CD14-positive monocyte (primary cell): ENCODE results near the gene TMEM132E. TPM values are rescaled to one million over a fixed set of nuclear protein-coding genes. Genes with fewer than 3 reads are reported as not detected.

ENCODE experiments used
- DNase-seq, 3 donors: peaks; one replicate each; pipeline ENCODE4 v3.0.0-alpha.2; 2011 to 2022
- H2AFZ ChIP-seq: 2 replicates; pipeline ENCODE4 v1.6.0; 2012; ENCODE audit warnings: mild to moderate bottlenecking, low read depth, low read length, inconsistent platforms; ENCODE audit not compliant: insufficient read depth, poor library complexity, severe bottlenecking
- H3K27ac ChIP-seq, 2 donors: 1 replicate in 1 of 2; 2 replicates in 1 of 2; pipeline ENCODE4 v1.5.1; 2012 to 2013; ENCODE audit warnings: low read length in 2 of 2, control low read depth in 1 of 2, inconsistent platforms in 1 of 2, low read depth in 1 of 2, mild to moderate bottlenecking in 1 of 2
- H3K27me3 ChIP-seq, 2 donors: one replicate each; pipeline versions ENCODE4 v1.6.0 to v1.6.1; 2011 to 2013; ENCODE audit warnings: low read length in 2 of 2; ENCODE audit not compliant: control insufficient read depth in 2 of 2, insufficient read depth in 2 of 2
- H3K36me3 ChIP-seq, 2 donors: replicated peaks in 1 of 2; 1 replicate in 1 of 2; 2 replicates in 1 of 2; pipeline versions ENCODE4 v1.5.1 to v1.6.1; 2012 to 2013; ENCODE audit warnings: low read length in 2 of 2, control low read depth in 1 of 2, inconsistent platforms in 1 of 2, mild to moderate bottlenecking in 1 of 2; ENCODE audit not compliant: insufficient read depth in 2 of 2, control insufficient read depth in 1 of 2
- H3K4me1 ChIP-seq, 2 donors: 1 replicate in 1 of 2; 2 replicates in 1 of 2; pipeline versions ENCODE4 v1.5.1 to v1.6.1; 2012 to 2013; ENCODE audit warnings: low read length in 2 of 2, control low read depth in 1 of 2, inconsistent platforms in 1 of 2, mild to moderate bottlenecking in 1 of 2, moderate library complexity in 1 of 2; ENCODE audit not compliant: insufficient read depth in 2 of 2, control insufficient read depth in 1 of 2
- H3K4me2 ChIP-seq: replicated peaks from 2 replicates; pipeline ENCODE3; 2012; ENCODE audit warnings: low read length, moderate library complexity, mild to moderate bottlenecking; ENCODE audit not compliant: poor library complexity, severe bottlenecking; ENCODE audit errors: extremely low read depth
- H3K4me3 ChIP-seq, 3 experiments: fragments of 200-600 bp in 1 of 3; sonication (generic) in 1 of 3; replicated peaks in 1 of 3; 1 replicate in 2 of 3; 2 replicates in 1 of 3; pipeline ENCODE4 v1.5.1; 2011 to 2013; ENCODE audit warnings: low read length in 3 of 3, mild to moderate bottlenecking in 3 of 3, control low read depth in 2 of 3, low read depth in 2 of 3, inconsistent platforms in 1 of 3, moderate library complexity in 1 of 3
- H3K79me2 ChIP-seq: 2 replicates; pipeline ENCODE4 v1.6.0; 2012; ENCODE audit warnings: mild to moderate bottlenecking, control low read depth, inconsistent platforms, low read length, moderate library complexity; ENCODE audit not compliant: insufficient read depth
- H3K9ac ChIP-seq: 2 replicates; pipeline ENCODE4 v1.6.0; 2017; ENCODE audit warnings: low read length, mild to moderate bottlenecking; ENCODE audit not compliant: insufficient read depth, poor library complexity, severe bottlenecking
- H3K9me3 ChIP-seq, 2 donors: replicated peaks in 1 of 2; 1 replicate in 1 of 2; 2 replicates in 1 of 2; pipeline versions ENCODE4 v1.5.1 to v1.6.1; 2012 to 2013; ENCODE audit warnings: low read length in 2 of 2, control low read depth in 1 of 2; ENCODE audit not compliant: control insufficient read depth in 1 of 2, insufficient read depth in 1 of 2
- H4K20me1 ChIP-seq: 2 replicates; pipeline ENCODE4 v1.6.0; 2012; ENCODE audit warnings: mild to moderate bottlenecking, low read length, control low read depth, moderate library complexity; ENCODE audit not compliant: insufficient read depth
- H3K27ac Mint-ChIP-seq, 7 donors: one replicate each; pipeline ENCODE4 v1.8.0; 2020; ENCODE audit warnings: mild to moderate bottlenecking in 7 of 7, mixed read lengths in 7 of 7, moderate library complexity in 6 of 7, inconsistent platforms in 2 of 7
- H3K27me3 Mint-ChIP-seq, 3 donors: one replicate each; pipeline ENCODE4 v1.8.0; 2021 to 2022; ENCODE audit warnings: low read depth in 3 of 3, mild to moderate bottlenecking in 3 of 3, mixed read lengths in 3 of 3, moderate library complexity in 3 of 3, inconsistent platforms in 1 of 3
- H3K36me3 Mint-ChIP-seq, 2 donors: one replicate each; pipeline ENCODE4 v1.8.0; 2020; ENCODE audit warnings: mixed read lengths in 2 of 2, inconsistent platforms in 1 of 2, mild to moderate bottlenecking in 1 of 2
- H3K4me1 Mint-ChIP-seq: one replicate; pipeline ENCODE4 v1.8.0; 2020; ENCODE audit warnings: mild to moderate bottlenecking, mixed read lengths
- H3K4me3 Mint-ChIP-seq, 2 donors: one replicate each; pipeline ENCODE4 v1.8.0; 2020; ENCODE audit warnings: mild to moderate bottlenecking in 2 of 2, mixed read lengths in 2 of 2, moderate library complexity in 1 of 2
- H3K9me3 Mint-ChIP-seq, 7 donors: one replicate each; pipeline ENCODE4 v1.8.0; 2020 to 2022; ENCODE audit warnings: mixed read lengths in 7 of 7, mild to moderate bottlenecking in 6 of 7, moderate library complexity in 6 of 7, inconsistent platforms in 2 of 7
- CTCF ChIP-seq: fragments of 200-600 bp; IDR thresholded peaks from one replicate; pipeline ENCODE4 v1.8.0; 2022; ENCODE audit warnings: antibody characterized with exemption, mild to moderate bottlenecking
- WGBS: methylation state at CpG from one replicate; pipeline ENCODE4 v1.1.5; 2013; ENCODE audit warnings: missing lambda C conversion rate; ENCODE audit not compliant: insufficient coverage; 5-methylcytosine and 5-hydroxymethylcytosine counted together
- intact Hi-C, 2 donors: fragments of 100-400 bp; cut with micrococcal nuclease; formaldehyde crosslinking; loops; one replicate each; pipeline versions ENCODE4 v1.15.0 to v1.15.1; 2023
- polyA plus RNA-seq, 3 donors: library from polyadenylated mRNA; depleted of rRNA in 1 of 3; unstranded in 2 of 3; stranded (reverse) in 1 of 3; fragments of 300-500 nt in 2 of 3; fragments of >200 nt in 1 of 3; fragmentation: Illumina TruSeq in 2 of 3; gene quantifications; 1 replicate in 2 of 3; 2 replicates in 1 of 3; pipeline ENCODE4 v1.2.3, GENCODE V29; 2012 to 2021

Gene TMEM132E
- polyA plus RNA-seq, 3 donors, result not detected

GRCh38 chr17:34584805-34585416 lies 5.5 kb downstream of the TMEM132E start:
- peak overlapping the region in 1 of 2 donors; percentile 52 for H3K4me3 Mint-ChIP-seq
- peaks cover 2% of the 10 kb centered on the region for H3K4me1 Mint-ChIP-seq
- 32% methylated on average over 4 of the region's 12 CpGs for WGBS
- H3K9me3 Mint-ChIP-seq, result peaks cover 0 to 11% (median 2%) of the 10 kb centered on the region in 7 donors
- TF ChIP-seq CTCF, result no peak
- no peak overlapping the region for H2AFZ ChIP-seq
- H3K27ac Mint-ChIP-seq, result no peak overlapping the region
- H4K20me1 ChIP-seq, result no peaks in the 10 kb centered on the region
- no peak overlapping the region for H3K9ac ChIP-seq
- no peaks in the 10 kb centered on the region for H3K36me3 ChIP-seq
- peaks cover 61 to 76% (median 64%) of the 10 kb centered on the region in 3 donors for H3K27me3 Mint-ChIP-seq
- H3K79me2 ChIP-seq, result no peaks in the 10 kb centered on the region
- no peaks in the 10 kb centered on the region for H3K36me3 Mint-ChIP-seq
- no peak overlapping the region for H3K4me3 ChIP-seq
- H3K27me3 ChIP-seq, result peaks cover 44 to 63% of the 10 kb centered on the region in 2 donors
- peaks cover 0 to 27% of the 10 kb centered on the region in 2 donors for H3K9me3 ChIP-seq
- H3K27ac ChIP-seq, result no peak overlapping the region
- intact Hi-C loops, result no loop called here
- H3K4me2 ChIP-seq, result no peak overlapping the region
- no peak for DNase-seq
- peaks cover 3 to 10% of the 10 kb centered on the region in 2 donors for H3K4me1 ChIP-seq

GRCh38 chr17:34586346-34586846 lies 7.0 kb downstream of the TMEM132E start:
- Histone ChIP-seq H3K79me2 (no peaks in the 10 kb centered on the region), H3K9ac (no peak overlapping the region), H3K9me3 (peaks cover 0 to 19% of the 10 kb centered on the region in 2 donors), H3K4me2 (no peak overlapping the region), H2AFZ (no peak overlapping the region), H3K27me3 (peaks cover 35 to 50% of the 10 kb centered on the region in 2 donors), H3K27ac (no peak overlapping the region), H3K4me1 (no peaks in the 10 kb centered on the region), H4K20me1 (no peaks in the 10 kb centered on the region), H3K36me3 (no peaks in the 10 kb centered on the region), H3K4me3 (no peak overlapping the region)
- Mint-ChIP-seq H3K4me1 (no peaks in the 10 kb centered on the region), H3K9me3 (peaks cover 0 to 7% (median 2%) of the 10 kb centered on the region in 7 donors), H3K27ac (peak overlapping the region in 1 of 7 donors; percentile 26), H3K27me3 (peaks cover 51 to 67% (median 57%) of the 10 kb centered on the region in 3 donors), H3K4me3 (no peak overlapping the region), H3K36me3 (no peaks in the 10 kb centered on the region)
- WGBS, result no CpG with 5 or more reads among the region's 3 CpGs
- no peak for DNase-seq
- intact Hi-C loops, result no loop called here
- TF ChIP-seq CTCF, result no peak
